Measurements from ENCODE around the gene PRR16.

DNA sequence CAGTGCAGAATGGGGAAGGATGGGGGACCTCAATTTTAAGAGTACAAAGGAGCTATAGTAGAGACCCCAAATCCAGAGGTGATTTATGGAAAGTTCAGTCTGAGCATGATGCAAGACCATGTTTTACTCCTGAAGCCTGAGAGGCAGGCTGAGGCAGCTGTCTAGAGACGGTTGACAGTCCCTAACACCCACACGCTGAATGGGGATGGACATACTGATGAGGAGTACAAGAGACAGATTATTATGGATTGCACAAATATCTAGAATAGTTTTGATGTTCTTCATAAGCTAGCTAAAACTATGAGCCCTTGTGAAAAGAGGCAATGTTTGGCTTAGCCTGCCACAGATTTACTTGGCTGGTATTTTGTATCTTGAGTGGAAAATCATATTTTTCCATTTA is 64.5 kb downstream of the PRR16 start:
- TF ChIP-seq, protein P1, sequence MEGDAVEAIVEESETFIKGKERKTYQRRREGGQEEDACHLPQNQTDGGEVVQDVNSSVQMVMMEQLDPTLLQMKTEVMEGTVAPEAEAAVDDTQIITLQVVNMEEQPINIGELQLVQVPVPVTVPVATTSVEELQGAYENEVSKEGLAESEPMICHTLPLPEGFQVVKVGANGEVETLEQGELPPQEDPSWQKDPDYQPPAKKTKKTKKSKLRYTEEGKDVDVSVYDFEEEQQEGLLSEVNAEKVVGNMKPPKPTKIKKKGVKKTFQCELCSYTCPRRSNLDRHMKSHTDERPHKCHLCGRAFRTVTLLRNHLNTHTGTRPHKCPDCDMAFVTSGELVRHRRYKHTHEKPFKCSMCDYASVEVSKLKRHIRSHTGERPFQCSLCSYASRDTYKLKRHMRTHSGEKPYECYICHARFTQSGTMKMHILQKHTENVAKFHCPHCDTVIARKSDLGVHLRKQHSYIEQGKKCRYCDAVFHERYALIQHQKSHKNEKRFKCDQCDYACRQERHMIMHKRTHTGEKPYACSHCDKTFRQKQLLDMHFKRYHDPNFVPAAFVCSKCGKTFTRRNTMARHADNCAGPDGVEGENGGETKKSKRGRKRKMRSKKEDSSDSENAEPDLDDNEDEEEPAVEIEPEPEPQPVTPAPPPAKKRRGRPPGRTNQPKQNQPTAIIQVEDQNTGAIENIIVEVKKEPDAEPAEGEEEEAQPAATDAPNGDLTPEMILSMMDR (IDR thresholded peaks at IDR 0.05) = no peak
- no peak for TF ChIP-seq ZFX (IDR thresholded peaks at IDR 0.05; ENCODE audit: borderline replicate concordance)

All from 22Rv1 (cell line).